ENCODE measurements around the gene HNF1B.

HNF1B gene

GRCh38 chr17:37659925-37660324, 84.9 kb downstream of the HNF1B start:
- Histone ChIP-seq H3K4me3 (ENCODE audit: low read length) (no peak overlapping the region), H3K79me2 (ENCODE audit: control insufficient read depth, low read length) (no peaks in the 10 kb centered on the region), H3K27me3 (ENCODE audit: control insufficient read depth, low read length) (peaks cover 28% of the 10 kb centered on the region), H3K4me1 (ENCODE audit: control insufficient read depth, low read length) (no peaks in the 10 kb centered on the region), H3F3A (ENCODE audit: control insufficient read depth, insufficient read depth) (no peaks in the 10 kb centered on the region), H3K4me2 (ENCODE audit: low read length) (no peak overlapping the region), H4K20me1 (ENCODE audit: control insufficient read depth, insufficient read depth, low read depth, low read length) (no peaks in the 10 kb centered on the region), H3K27ac (ENCODE audit: low read depth, low read length) (no peak overlapping the region), H3K9me3 (ENCODE audit: control insufficient read depth, insufficient read depth, low read length) (no peaks in the 10 kb centered on the region), H3K9me2 (replicated peaks; ENCODE audit: control insufficient read depth, low read length) (no peaks in the 10 kb centered on the region), H3K36me3 (ENCODE audit: control insufficient read depth, low read length) (no peaks in the 10 kb centered on the region)
- TF ChIP-seq, protein P1, sequence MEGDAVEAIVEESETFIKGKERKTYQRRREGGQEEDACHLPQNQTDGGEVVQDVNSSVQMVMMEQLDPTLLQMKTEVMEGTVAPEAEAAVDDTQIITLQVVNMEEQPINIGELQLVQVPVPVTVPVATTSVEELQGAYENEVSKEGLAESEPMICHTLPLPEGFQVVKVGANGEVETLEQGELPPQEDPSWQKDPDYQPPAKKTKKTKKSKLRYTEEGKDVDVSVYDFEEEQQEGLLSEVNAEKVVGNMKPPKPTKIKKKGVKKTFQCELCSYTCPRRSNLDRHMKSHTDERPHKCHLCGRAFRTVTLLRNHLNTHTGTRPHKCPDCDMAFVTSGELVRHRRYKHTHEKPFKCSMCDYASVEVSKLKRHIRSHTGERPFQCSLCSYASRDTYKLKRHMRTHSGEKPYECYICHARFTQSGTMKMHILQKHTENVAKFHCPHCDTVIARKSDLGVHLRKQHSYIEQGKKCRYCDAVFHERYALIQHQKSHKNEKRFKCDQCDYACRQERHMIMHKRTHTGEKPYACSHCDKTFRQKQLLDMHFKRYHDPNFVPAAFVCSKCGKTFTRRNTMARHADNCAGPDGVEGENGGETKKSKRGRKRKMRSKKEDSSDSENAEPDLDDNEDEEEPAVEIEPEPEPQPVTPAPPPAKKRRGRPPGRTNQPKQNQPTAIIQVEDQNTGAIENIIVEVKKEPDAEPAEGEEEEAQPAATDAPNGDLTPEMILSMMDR (IDR thresholded peaks at IDR 0.05; ENCODE audit: low read depth, low read length, poor library complexity, severe bottlenecking), result no peak
- no peak for TF ChIP-seq EZH2phosphoT487 (IDR thresholded peaks at IDR 0.05; ENCODE audit: borderline replicate concordance, low read length)

GRCh38 chr17:37657202-37657601, 87.7 kb downstream of the HNF1B start:
- peaks cover 19% of the 10 kb centered on the region for H3K27me3 ChIP-seq (ENCODE audit: control insufficient read depth, low read length)
- no peaks in the 10 kb centered on the region for H4K20me1 ChIP-seq (ENCODE audit: control insufficient read depth, insufficient read depth, low read depth, low read length)
- H3K4me3 ChIP-seq (ENCODE audit: low read length), result no peak overlapping the region
- TF ChIP-seq, protein P1 (IDR thresholded peaks at IDR 0.05; ENCODE audit: low read depth, low read length, poor library complexity, severe bottlenecking), result no peak
- TF ChIP-seq EZH2phosphoT487 (IDR thresholded peaks at IDR 0.05; ENCODE audit: borderline replicate concordance, low read length), result no peak
- no peaks in the 10 kb centered on the region for H3K79me2 ChIP-seq (ENCODE audit: control insufficient read depth, low read length)
- no peaks in the 10 kb centered on the region for H3K36me3 ChIP-seq (ENCODE audit: control insufficient read depth, low read length)
- no peaks in the 10 kb centered on the region for H3K4me1 ChIP-seq (ENCODE audit: control insufficient read depth, low read length)
- no peak overlapping the region for H3K27ac ChIP-seq (ENCODE audit: low read depth, low read length)
- H3K9me2 ChIP-seq (replicated peaks; ENCODE audit: control insufficient read depth, low read length), result no peaks in the 10 kb centered on the region
- H3F3A ChIP-seq (ENCODE audit: control insufficient read depth, insufficient read depth), result no peaks in the 10 kb centered on the region
- H3K4me2 ChIP-seq (ENCODE audit: low read length), result no peak overlapping the region
- H3K9me3 ChIP-seq (ENCODE audit: control insufficient read depth, insufficient read depth, low read length), result no peaks in the 10 kb centered on the region

- H3K36me3 ChIP-seq (ENCODE audit: control insufficient read depth, low read length), result no peaks in the 10 kb centered on the region
- no peak for TF ChIP-seq EZH2phosphoT487 (IDR thresholded peaks at IDR 0.05; ENCODE audit: borderline replicate concordance, low read length)
- TF ChIP-seq, protein P1 (IDR thresholded peaks at IDR 0.05; ENCODE audit: low read depth, low read length, poor library complexity, severe bottlenecking), result no peak
- no peak overlapping the region for H3K4me2 ChIP-seq (ENCODE audit: low read length)
- no peak overlapping the region for H3K4me3 ChIP-seq (ENCODE audit: low read length)
- H4K20me1 ChIP-seq (ENCODE audit: control insufficient read depth, insufficient read depth, low read depth, low read length), result no peaks in the 10 kb centered on the region
- H3K27me3 ChIP-seq (ENCODE audit: control insufficient read depth, low read length), result peaks cover 42% of the 10 kb centered on the region
- H3K4me1 ChIP-seq (ENCODE audit: control insufficient read depth, low read length), result no peaks in the 10 kb centered on the region
- no peaks in the 10 kb centered on the region for H3F3A ChIP-seq (ENCODE audit: control insufficient read depth, insufficient read depth)
- no peak overlapping the region for H3K27ac ChIP-seq (ENCODE audit: low read depth, low read length)
- H3K79me2 ChIP-seq (ENCODE audit: control insufficient read depth, low read length), result no peaks in the 10 kb centered on the region
- no peaks in the 10 kb centered on the region for H3K9me3 ChIP-seq (ENCODE audit: control insufficient read depth, insufficient read depth, low read length)
- no peaks in the 10 kb centered on the region for H3K9me2 ChIP-seq (replicated peaks; ENCODE audit: control insufficient read depth, low read length)
Observed at GRCh38 chr17:37651849-37652248, 93.0 kb downstream of the HNF1B start.

All from DOHH2 (cell line).